HG03558 (cell line): ENCODE data around the gene TBC1D22A.

Experiments used
- ATAC-seq: cut with Tn5 transposase; IDR thresholded peaks from one replicate; pipeline ENCODE4 v1.9.1; 2021; ENCODE audit warnings: moderate number of reproducible peaks; ENCODE audit not compliant: unreplicated experiment; ENCODE audit errors: extremely low read depth

Gene TBC1D22A

GRCh38 chr22:46737105-46737975 is 25.1 kb upstream of the TBC1D22A start:
- no peak for ATAC-seq

GRCh38 chr22:46737976-46738646 is 24.3 kb upstream of the TBC1D22A start, which contains the start of gene CERK:
CERK (minus strand) TSS chr22:46738252; CDS start chr22:46738148, 104 bp downstream.
- no peak for ATAC-seq

- no peak for ATAC-seq
Observed at GRCh38 chr22:46738647-46739093, 23.8 kb upstream of the TBC1D22A start.

GRCh38 chr22:46739094-46739870 is 23.2 kb upstream of the TBC1D22A start:
- no peak for ATAC-seq

GRCh38 chr22:46740910-46741780 is 21.3 kb upstream of the TBC1D22A start:
- ATAC-seq = no peak

- ATAC-seq = no peak
Observed at GRCh38 chr22:46741974-46742519, 20.4 kb upstream of the TBC1D22A start.

- no peak for ATAC-seq
Observed at GRCh38 chr22:46742576-46743221, 19.8 kb upstream of the TBC1D22A start.

- no peak for ATAC-seq
Observed at GRCh38 chr22:46744581-46744980, 17.9 kb upstream of the TBC1D22A start.

- ATAC-seq = no peak
Observed at GRCh38 chr22:46746192-46746591, 16.3 kb upstream of the TBC1D22A start.

GRCh38 chr22:46746620-46747019 is 15.8 kb upstream of the TBC1D22A start:
- no peak for ATAC-seq

GRCh38 chr22:46747646-46748045 is 14.8 kb upstream of the TBC1D22A start:
- ATAC-seq = no peak

- ATAC-seq = no peak
Observed at GRCh38 chr22:46748206-46748907, 14.1 kb upstream of the TBC1D22A start.

GRCh38 chr22:46748908-46749675 is 13.4 kb upstream of the TBC1D22A start:
- no peak for ATAC-seq

GRCh38 chr22:46749682-46750529 is 12.5 kb upstream of the TBC1D22A start:
- ATAC-seq = no peak

GRCh38 chr22:46750530-46750800 is 12.0 kb upstream of the TBC1D22A start:
- no peak for ATAC-seq

GRCh38 chr22:46750863-46751443 is 11.5 kb upstream of the TBC1D22A start:
- ATAC-seq = no peak
